Endothelial cell of umbilical vein (primary cell): ENCODE data around the gene MT2A. TPM values are rescaled to one million over a fixed set of nuclear protein-coding genes. Genes with fewer than 3 reads are reported as not detected.

ENCODE experiments used
- BruUV-seq: library from RNA; stranded (reverse); fragments of 400-500 nt; replicated peaks from 2 replicates; lab custom pipeline; 2021; lab: Mats Ljungman, UMichigan
- CTCF ChIA-PET: fragments of 300-600, 350-600 bp; sonication (Branson Sonifier 250); formaldehyde crosslinking; loops from one replicate; lab custom pipeline; 2021; ENCODE audit warnings: antibody characterized with exemption, inconsistent platforms; lab: Charles Lee
- POLR2A ChIA-PET: fragments of 300-600, 350-600 bp; sonication (Branson Sonifier 250); formaldehyde crosslinking; loops from one replicate; lab custom pipeline; 2021; ENCODE audit warnings: antibody characterized with exemption, inconsistent platforms; lab: Charles Lee
- DNase-seq: peaks from one replicate; pipeline ENCODE4 v3.0.0-alpha.2; 2011; ENCODE audit warnings: low read depth, low spot score
- FAIRE-seq: peaks from 2 replicates; lab custom pipeline; 2011; peaks lifted over from hg19 to GRCh38; lab: Jason Lieb, UNC
- H2AFZ ChIP-seq: 2 replicates; pipeline ENCODE4 v1.6.0; 2012; ENCODE audit warnings: low read depth, low read length, control low read depth, inconsistent platforms
- H3K27ac ChIP-seq: 2 replicates; pipeline ENCODE4 v1.5.1; 2011; ENCODE audit warnings: low read depth, mild to moderate bottlenecking, control low read depth, low read length, moderate library complexity; ENCODE audit not compliant: insufficient read depth
- H3K27me3 ChIP-seq, 2 experiments: 2 replicates each; pipeline versions ENCODE4 v1.6.0 to v1.6.1; 2011; ENCODE audit warnings: low read length in 2 of 2, mixed read lengths in 1 of 2; ENCODE audit not compliant: control insufficient read depth in 2 of 2, insufficient read depth in 2 of 2
- H3K36me3 ChIP-seq, 2 experiments: 2 replicates in 1 of 2; 3 replicates in 1 of 2; pipeline ENCODE4 v1.5.1; 2011; ENCODE audit warnings: low read length in 2 of 2, mild to moderate bottlenecking in 1 of 2, moderate library complexity in 1 of 2; ENCODE audit not compliant: control insufficient read depth in 2 of 2, insufficient read depth in 2 of 2; ENCODE audit errors: extremely low read depth in 1 of 2
- H3K4me1 ChIP-seq: 3 replicates; pipeline ENCODE4 v1.5.1; 2011; ENCODE audit warnings: mild to moderate bottlenecking, low read length; ENCODE audit not compliant: control insufficient read depth, insufficient read depth; ENCODE audit errors: extremely low read depth
- H3K4me2 ChIP-seq: 2 replicates; pipeline ENCODE4 v1.6.1; 2011; ENCODE audit warnings: low read length, control low read depth, mixed read lengths; ENCODE audit not compliant: insufficient read depth
- H3K4me3 ChIP-seq, 3 experiments: fragments of 200-600 bp in 1 of 3; sonication (generic), shearing (Covaris generic) in 1 of 3; replicated peaks in 1 of 3; 2 replicates each; pipeline ENCODE4 v1.5.1; 2011 to 2016; ENCODE audit warnings: control low read depth in 3 of 3, low read length in 3 of 3, mild to moderate bottlenecking in 2 of 3, inconsistent platforms in 1 of 3, low read depth in 1 of 3, moderate library complexity in 1 of 3; ENCODE audit not compliant: insufficient read depth in 1 of 3
- H3K79me2 ChIP-seq: 2 replicates; pipeline ENCODE4 v1.6.0; 2012; ENCODE audit warnings: low read length, inconsistent platforms; ENCODE audit not compliant: control insufficient read depth, insufficient read depth
- H3K9ac ChIP-seq: replicated peaks from 2 replicates; pipeline ENCODE3; 2011; ENCODE audit warnings: low read length, control low read depth; ENCODE audit not compliant: insufficient read depth; ENCODE audit errors: extremely low read depth
- H3K9me1 ChIP-seq: replicated peaks from 3 replicates; pipeline ENCODE4 v1.6.0; 2011; ENCODE audit warnings: mild to moderate bottlenecking, low read length; ENCODE audit not compliant: control insufficient read depth, insufficient read depth; ENCODE audit errors: extremely low read depth
- H3K9me3 ChIP-seq: replicated peaks from 2 replicates; pipeline ENCODE4 v1.5.1; 2012; ENCODE audit warnings: low read length, inconsistent platforms; ENCODE audit not compliant: control insufficient read depth, insufficient read depth
- H4K20me1 ChIP-seq: replicated peaks from 2 replicates; pipeline ENCODE3; 2011; ENCODE audit warnings: mild to moderate bottlenecking, low read length; ENCODE audit not compliant: control insufficient read depth, insufficient read depth; ENCODE audit errors: extremely low read depth
- EZH2 ChIP-seq: IDR thresholded peaks from 2 replicates; pipeline ENCODE4 v1.6.1; 2012; ENCODE audit warnings: borderline replicate concordance, low read depth, mild to moderate bottlenecking, moderate library complexity, low read length, inconsistent platforms; ENCODE audit not compliant: severe bottlenecking
- FOS ChIP-seq: IDR thresholded peaks from 2 replicates; pipeline ENCODE4 v1.6.1; 2011; ENCODE audit warnings: mild to moderate bottlenecking, low read length, moderate library complexity, borderline replicate concordance; ENCODE audit not compliant: insufficient read depth
- GATA2 ChIP-seq: IDR thresholded peaks from 2 replicates; pipeline ENCODE4 v1.7.0; 2011; ENCODE audit warnings: low read depth, mild to moderate bottlenecking, moderate library complexity, mixed read lengths, low read length; ENCODE audit not compliant: insufficient read length, insufficient read depth
- JUN ChIP-seq: IDR thresholded peaks from 2 replicates; pipeline ENCODE4 v1.6.1; 2011; ENCODE audit warnings: borderline replicate concordance, low read depth; ENCODE audit not compliant: insufficient read length, insufficient read depth
- MAX ChIP-seq: IDR thresholded peaks from 2 replicates; pipeline ENCODE4 v1.6.1; 2011; ENCODE audit not compliant: insufficient read depth, insufficient read length
- MYC ChIP-seq: IDR thresholded peaks from one replicate; pipeline ENCODE4 v1.6.1; 2011; ENCODE audit warnings: mild to moderate bottlenecking, low read depth, low read length
- POLR2A ChIP-seq: IDR thresholded peaks from 2 replicates; pipeline ENCODE4 v1.6.1; 2012; ENCODE audit warnings: low read depth, mild to moderate bottlenecking, control low read depth, low read length
- dilution Hi-C: fragments of 300-500 bp; cut with MboI; formaldehyde crosslinking; loops from one replicate; pipeline ENCODE4 v1.15.0; 2019; ENCODE audit warnings: low sequenced_read_pairs; ENCODE audit not compliant: extremely low pct_ligation_motif_present
- intact Hi-C: fragments of 100-400 bp; cut with micrococcal nuclease; formaldehyde crosslinking; loops from one replicate; pipeline ENCODE4 v1.10.0; 2022
- polyA plus RNA-seq, 4 experiments: library from polyadenylated mRNA; depleted of rRNA in 3 of 4; stranded (reverse) in 3 of 4; unstranded in 1 of 4; fragments of >200 nt; gene quantifications; 2 replicates each; pipeline versions ENCODE4 v1.2.1 to v1.2.3, GENCODE V29; 2011 to 2012; ENCODE audit warnings: missing spikeins in 1 of 4
- total RNA-seq: library from RNA; stranded (reverse); gene quantifications from 2 replicates; pipeline ENCODE4 v1.2.3, GENCODE V29; 2021

Gene MT2A
- total and polyA plus RNA-seq, 2 donors (not counting 3 experiments of a cell fraction or from before 2014, with no cell fraction given), result 276 to 1,337 TPM

- CTCF ChIA-PET, result interaction anchor here (0.7 to 1.5 kb wide), 3 partner anchors 31 to 34 kb away, joined by 3 to 5 read pairs (median 3); no protein-coding TSS in a partner anchor
Measured at GRCh38 chr16:56634715-56635440, 26.5 kb downstream of the MT2A start.

GRCh38 chr16:56635441-56635967 lies 27.1 kb downstream of the MT2A start:
- Histone ChIP-seq H3K9me1 (no peaks in the 10 kb centered on the region), H3K4me2 (peak overlapping the region; percentile 72), H3K27me3 (peaks cover 34 to 39% of the 10 kb centered on the region in 2 experiments), H3K9me3 (no peaks in the 10 kb centered on the region), H3K36me3 (no peaks in the 10 kb centered on the region), H3K4me3 (peak overlapping the region in 1 of 3 experiments; percentile 21), H3K79me2 (no peaks in the 10 kb centered on the region), H2AFZ (peak overlapping the region; percentile 83), H4K20me1 (no peaks in the 10 kb centered on the region), H3K4me1 (peaks cover 19% of the 10 kb centered on the region), H3K9ac (no peak overlapping the region), H3K27ac (no peak overlapping the region)
- no peak for TF ChIP-seq FOS
- TF ChIP-seq EZH2, result peak; percentile 92
- peak; percentile 11 for TF ChIP-seq MAX
- POLR2A ChIA-PET, result interaction anchor here (2.1 kb wide), 1 partner anchor 10 kb away, joined by 6 read pairs; the partner anchor contains the start of gene MT1E
- no TSS peak for BruUV-seq
- no peak for FAIRE-seq
- CTCF ChIA-PET, result interaction anchor here (0.7 kb wide), 1 partner anchor 32 kb away, joined by 3 read pairs; no protein-coding TSS in a partner anchor
- intact Hi-C loops, result loop anchor here (2.0 kb wide), 1 partner anchor 23 kb away; no protein-coding TSS in a partner anchor
- DNase-seq, result no peak
- dilution Hi-C loops, result no loop called here

More at GRCh38 chr16:56634715-56635440, 26.5 kb downstream of the MT2A start:
- dilution Hi-C loops (no loop called here), intact Hi-C loops (loop anchor here (1.0 to 2.0 kb wide), 2 partner anchors 10 to 24 kb away; partner anchors contain the start of gene MT1E)
- peak overlapping the region in 2 of 3 experiments; percentile 21 to 30 for H3K4me3 ChIP-seq
- peaks cover 19% of the 10 kb centered on the region for H3K4me1 ChIP-seq
- no peaks in the 10 kb centered on the region for H3K9me1 ChIP-seq
- peak overlapping the region; percentile 72 for H3K4me2 ChIP-seq
- H4K20me1 ChIP-seq, result no peaks in the 10 kb centered on the region
- H3K9me3 ChIP-seq, result no peaks in the 10 kb centered on the region
- H3K27me3 ChIP-seq, result peaks cover 34 to 39% of the 10 kb centered on the region in 2 experiments
- no peak overlapping the region for H3K9ac ChIP-seq
- FAIRE-seq (no peak), DNase-seq (no peak)
- H3K79me2 ChIP-seq, result no peaks in the 10 kb centered on the region
- H3K36me3 ChIP-seq, result no peaks in the 10 kb centered on the region
- no peak for TF ChIP-seq MYC
- no peak for TF ChIP-seq MAX
- TF ChIP-seq JUN, result no peak
- TF ChIP-seq GATA2, result no peak
- TF ChIP-seq POLR2A, result no peak
- TF ChIP-seq EZH2, result peak; percentile 94
- H3K27ac ChIP-seq, result no peak overlapping the region
- peak overlapping the region; percentile 83 for H2AFZ ChIP-seq
- POLR2A ChIA-PET, result interaction anchor here (2.1 kb wide), 1 partner anchor 10 kb away, joined by 6 read pairs; the partner anchor contains the start of gene MT1E
- BruUV-seq, result no TSS peak
